HL-60 (cell line): Measurements from ENCODE around the gene ST8SIA4.

ENCODE experiments used
- DNase-seq, 2 experiments: peaks; one replicate each; pipeline ENCODE4 v3.0.0-alpha.2; 2010 to 2020; ENCODE audit warnings: low read depth in 1 of 2, low spot score in 1 of 2
- H3K27ac ChIP-seq: fragments of 250-450 bp; sonication (Bioruptor Pico); replicated peaks from 2 replicates; pipeline ENCODE4 v1.5.1; 2020; ENCODE audit warnings: mild to moderate bottlenecking, moderate library complexity
- H3K27me3 ChIP-seq: fragments of 250-450 bp; sonication (Bioruptor Pico); 2 replicates; pipeline ENCODE4 v1.5.1; 2021; ENCODE audit warnings: mild to moderate bottlenecking, moderate library complexity; ENCODE audit not compliant: insufficient read depth, poor library complexity, severe bottlenecking
- H3K4me3 ChIP-seq: replicated peaks from 2 replicates; pipeline ENCODE4 v1.5.1; 2011; ENCODE audit warnings: mild to moderate bottlenecking, control low read depth, low read length; ENCODE audit not compliant: insufficient read depth
- CTCF ChIP-seq: IDR thresholded peaks from one replicate; pipeline ENCODE4 v1.5.1; 2011; ENCODE audit warnings: low read length, control low read depth, inconsistent platforms; ENCODE audit not compliant: insufficient read depth
- GABPA ChIP-seq: IDR thresholded peaks from 2 replicates; pipeline ENCODE4 v1.6.1; 2012; ENCODE audit warnings: low read depth
- POLR2AphosphoS5 ChIP-seq: IDR thresholded peaks from 2 replicates; pipeline ENCODE4 v1.6.1; 2012; ENCODE audit warnings: low read depth
- REST ChIP-seq: IDR thresholded peaks from 2 replicates; pipeline ENCODE4 v1.6.1; 2012; ENCODE audit warnings: low read depth; ENCODE audit not compliant: insufficient replicate concordance
- SPI1 ChIP-seq: IDR thresholded peaks from 2 replicates; pipeline ENCODE4 v1.6.1; 2012; ENCODE audit warnings: low read depth, mild to moderate bottlenecking, borderline replicate concordance

ST8SIA4 gene

GRCh38 chr5:100800562-100800961 is 102.5 kb downstream of the ST8SIA4 start:
- Histone ChIP-seq H3K4me3 (no peak overlapping the region), H3K27ac (no peak overlapping the region)
- TF ChIP-seq SPI1: no peak
- no peak for TF ChIP-seq REST
- no peak for TF ChIP-seq POLR2AphosphoS5
- TF ChIP-seq GABPA: no peak
- no peak for TF ChIP-seq CTCF

GRCh38 chr5:100799166-100799565 is 103.9 kb downstream of the ST8SIA4 start:
- DNase-seq: no peak
- H3K4me3 ChIP-seq: no peak overlapping the region
- TF ChIP-seq SPI1 (no peak), GABPA (no peak), POLR2AphosphoS5 (no peak), REST (no peak), CTCF (no peak)
- H3K27me3 ChIP-seq: no peaks in the 10 kb centered on the region
- no peak overlapping the region for H3K27ac ChIP-seq

More at GRCh38 chr5:100800562-100800961, 102.5 kb downstream of the ST8SIA4 start:
- DNase-seq: no peak
- H3K27me3 ChIP-seq: no peaks in the 10 kb centered on the region

- no peak for TF ChIP-seq POLR2AphosphoS5
- TF ChIP-seq SPI1: no peak
- TF ChIP-seq REST: no peak
- TF ChIP-seq GABPA: no peak
- no peak for TF ChIP-seq CTCF
- Histone ChIP-seq H3K27ac (no peak overlapping the region), H3K27me3 (no peaks in the 10 kb centered on the region), H3K4me3 (no peak overlapping the region)
- no peak for DNase-seq
Observed at GRCh38 chr5:100797861-100798260, 105.2 kb downstream of the ST8SIA4 start.
